ENCODE results near the gene FGF4. TPM values are rescaled to one million over a fixed set of nuclear protein-coding genes. Genes with fewer than 3 reads are reported as not detected.

Gene FGF4
- total RNA-seq, 1 donor from 2014 or later: not detected

DNA sequence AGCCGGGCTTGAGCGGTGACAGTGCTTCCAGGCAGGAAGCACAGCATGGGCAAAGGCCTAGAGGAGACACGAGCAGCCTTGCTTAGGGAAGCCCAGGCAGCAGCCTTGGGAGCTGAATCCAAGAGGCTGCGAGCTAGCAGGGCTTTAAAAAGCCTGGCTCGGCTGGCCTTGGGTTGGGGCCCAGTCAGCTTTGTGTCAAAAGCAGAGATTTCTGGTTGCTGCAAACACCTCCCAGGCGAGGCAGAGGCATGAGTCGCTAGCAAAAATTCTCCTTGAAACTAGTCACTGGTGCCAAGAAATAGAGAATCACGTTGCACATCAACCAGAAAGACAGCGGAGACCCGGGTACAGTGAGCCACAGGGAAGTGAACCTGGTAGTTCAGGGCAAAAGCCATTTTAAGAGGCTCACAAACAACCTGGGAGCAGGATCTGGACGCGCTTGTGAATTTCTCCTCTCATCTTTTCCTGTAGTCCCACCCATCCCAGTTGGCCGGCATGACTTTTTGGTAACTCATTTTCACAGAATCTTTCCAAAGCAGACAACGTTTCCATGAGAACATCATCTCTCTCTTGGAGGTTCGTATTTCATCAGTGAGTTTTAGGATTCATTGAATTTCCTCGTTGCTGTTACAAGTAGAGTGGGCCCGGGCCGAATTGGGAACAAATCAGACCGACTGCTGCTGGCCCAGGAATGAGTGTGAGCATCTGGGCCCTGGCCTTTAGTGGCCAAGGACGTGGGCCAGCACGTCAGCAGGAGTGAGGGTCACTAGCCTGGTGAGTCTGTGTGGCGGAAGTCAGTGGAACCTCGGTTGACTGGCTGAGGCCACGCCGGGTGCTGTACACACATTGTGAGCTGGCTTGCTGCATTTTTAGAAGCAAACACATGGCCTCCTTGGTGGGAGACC lies 16.4 kb upstream of the FGF4 start:
- TF ChIP-seq, protein P1, sequence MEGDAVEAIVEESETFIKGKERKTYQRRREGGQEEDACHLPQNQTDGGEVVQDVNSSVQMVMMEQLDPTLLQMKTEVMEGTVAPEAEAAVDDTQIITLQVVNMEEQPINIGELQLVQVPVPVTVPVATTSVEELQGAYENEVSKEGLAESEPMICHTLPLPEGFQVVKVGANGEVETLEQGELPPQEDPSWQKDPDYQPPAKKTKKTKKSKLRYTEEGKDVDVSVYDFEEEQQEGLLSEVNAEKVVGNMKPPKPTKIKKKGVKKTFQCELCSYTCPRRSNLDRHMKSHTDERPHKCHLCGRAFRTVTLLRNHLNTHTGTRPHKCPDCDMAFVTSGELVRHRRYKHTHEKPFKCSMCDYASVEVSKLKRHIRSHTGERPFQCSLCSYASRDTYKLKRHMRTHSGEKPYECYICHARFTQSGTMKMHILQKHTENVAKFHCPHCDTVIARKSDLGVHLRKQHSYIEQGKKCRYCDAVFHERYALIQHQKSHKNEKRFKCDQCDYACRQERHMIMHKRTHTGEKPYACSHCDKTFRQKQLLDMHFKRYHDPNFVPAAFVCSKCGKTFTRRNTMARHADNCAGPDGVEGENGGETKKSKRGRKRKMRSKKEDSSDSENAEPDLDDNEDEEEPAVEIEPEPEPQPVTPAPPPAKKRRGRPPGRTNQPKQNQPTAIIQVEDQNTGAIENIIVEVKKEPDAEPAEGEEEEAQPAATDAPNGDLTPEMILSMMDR (conservative IDR thresholded peaks at IDR 0.05; ENCODE audit: low read depth, low read length): no peak
- no peak for DNase-seq (ENCODE audit: low read depth)

DNA sequence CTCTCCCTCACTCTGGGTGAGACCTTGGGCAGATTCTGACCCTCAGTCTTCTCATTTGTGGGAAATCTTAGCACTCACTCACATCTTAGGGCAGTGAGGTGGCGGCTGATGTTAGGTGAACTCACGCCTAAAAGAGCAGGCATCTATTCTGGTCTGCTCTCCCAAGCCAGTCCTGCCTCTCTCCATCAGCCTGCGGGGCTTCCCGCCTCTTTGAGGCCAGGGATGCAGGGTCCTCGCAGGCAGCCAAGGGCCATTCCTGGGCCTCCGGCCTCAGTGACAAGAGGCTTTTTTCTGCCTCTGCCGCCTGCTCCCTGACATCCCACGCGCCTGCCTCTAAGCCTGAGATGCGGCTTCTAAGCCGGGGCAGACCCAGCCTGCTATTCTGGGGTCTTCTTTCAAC lies 13.8 kb upstream of the FGF4 start:
- no peak for DNase-seq (ENCODE audit: low read depth)
- H3K4me3 ChIP-seq (ENCODE audit: low read depth, low read length): no peak overlapping the region
- TF ChIP-seq, protein P1 (conservative IDR thresholded peaks at IDR 0.05; ENCODE audit: low read depth, low read length): no peak

More for the DNA sequence above, 16.4 kb upstream of the FGF4 start:
- no peak overlapping the region for H3K4me3 ChIP-seq (ENCODE audit: low read depth, low read length)

DNA sequence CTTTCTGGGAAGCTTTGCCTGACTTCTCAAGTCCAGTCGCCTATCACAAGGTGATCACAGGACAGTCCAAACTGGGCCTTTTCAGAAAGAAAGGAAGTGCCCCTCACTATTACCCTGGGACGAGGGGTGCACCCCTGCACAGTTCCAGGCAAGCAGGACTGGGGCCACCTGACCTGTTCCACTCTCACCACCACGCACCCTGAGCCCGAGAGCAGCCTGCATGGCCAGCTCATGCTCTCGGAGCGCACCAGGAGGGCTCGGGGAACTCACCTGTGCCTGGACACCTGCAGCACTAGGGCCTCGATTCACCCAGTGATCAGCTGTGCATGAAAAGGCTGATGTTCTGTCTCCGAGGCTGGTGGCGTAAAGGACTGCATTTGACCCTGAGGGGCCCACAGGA lies 12.8 kb upstream of the FGF4 start:
- DNase-seq (ENCODE audit: low read depth): no peak
- TF ChIP-seq, protein P1 (conservative IDR thresholded peaks at IDR 0.05; ENCODE audit: low read depth, low read length): no peak

DNA sequence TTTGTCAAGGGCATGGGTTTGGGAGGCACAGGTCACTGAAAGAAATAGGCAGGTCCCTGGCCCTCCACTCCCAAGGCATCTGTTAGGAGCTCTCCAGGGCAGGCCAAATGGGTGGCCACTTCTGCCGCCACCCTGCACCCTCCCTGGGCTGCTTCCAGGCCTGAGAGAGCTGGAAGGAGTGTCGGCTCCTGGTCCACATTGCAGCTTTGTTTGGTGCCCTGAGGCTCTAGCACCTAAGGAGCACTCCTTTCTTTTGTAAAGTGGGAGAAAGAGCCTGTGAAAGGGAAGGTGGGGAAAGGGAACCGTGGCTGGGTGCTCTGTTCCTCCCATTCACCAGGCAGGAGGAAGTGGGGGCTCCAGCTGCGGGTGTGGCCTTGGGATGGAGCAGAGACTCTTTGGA lies 12.3 kb upstream of the FGF4 start:
- no peak for DNase-seq (ENCODE audit: low read depth)
- H3K4me3 ChIP-seq (ENCODE audit: low read depth, low read length): no peak overlapping the region
- TF ChIP-seq, protein P1 (conservative IDR thresholded peaks at IDR 0.05; ENCODE audit: low read depth, low read length): no peak

More for the DNA sequence above, 12.8 kb upstream of the FGF4 start:
- no peak overlapping the region for H3K4me3 ChIP-seq (ENCODE audit: low read depth, low read length)

DNA sequence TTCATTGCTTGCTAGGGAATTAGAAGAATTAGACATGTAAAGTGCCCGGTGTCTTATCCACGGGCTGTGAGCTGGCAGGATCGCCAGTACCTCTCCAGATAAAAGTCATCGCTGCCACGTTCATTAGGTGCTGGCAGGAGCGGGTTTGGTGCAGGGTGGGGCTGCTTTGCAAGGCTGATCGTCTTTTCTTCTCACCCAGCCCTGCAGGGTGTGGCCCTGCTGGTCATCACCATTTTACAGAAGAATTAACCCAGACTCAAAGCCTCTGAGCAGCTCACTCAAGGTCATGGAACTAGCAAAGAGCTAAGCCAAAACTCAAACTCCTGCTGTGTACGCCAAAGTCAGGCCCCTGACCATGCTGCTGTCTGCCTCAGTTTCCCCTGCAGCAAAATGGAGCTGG lies 6.1 kb upstream of the FGF4 start:
- no peak overlapping the region for H3K4me3 ChIP-seq (ENCODE audit: low read depth, low read length)
- no peak for DNase-seq (ENCODE audit: low read depth)
- TF ChIP-seq, protein P1 (conservative IDR thresholded peaks at IDR 0.05; ENCODE audit: low read depth, low read length): no peak

DNA sequence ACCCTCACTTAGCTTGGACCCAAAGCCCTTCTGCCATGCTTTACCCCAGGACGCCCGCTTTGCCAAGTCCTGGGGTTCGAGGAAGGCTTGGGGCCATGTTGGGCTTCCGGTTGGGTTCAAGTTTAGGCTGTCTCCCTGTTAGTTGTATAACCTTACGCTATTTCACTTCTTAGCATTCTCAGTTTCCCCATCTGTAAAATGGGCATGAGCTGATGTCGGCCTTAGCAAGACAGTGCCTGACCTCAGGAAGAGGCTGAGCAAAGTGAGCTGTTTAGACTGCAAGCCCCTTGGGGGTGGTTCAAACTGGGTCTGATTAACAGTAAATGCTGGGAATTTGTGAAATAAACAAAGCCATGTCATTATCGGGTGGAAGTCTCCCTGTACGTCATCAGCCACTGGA lies 3.2 kb upstream of the FGF4 start:
- DNase-seq (ENCODE audit: low read depth): no peak
- no peak overlapping the region for H3K4me3 ChIP-seq (ENCODE audit: low read depth, low read length)
- TF ChIP-seq, protein P1 (conservative IDR thresholded peaks at IDR 0.05; ENCODE audit: low read depth, low read length): no peak

Data from epithelial cell of proximal tubule (primary cell).